C4-2B (cell line): Measurements from ENCODE around the gene LRRC8B.

Source experiments
- H3K27ac ChIP-seq: fragments of 450-650 bp; 2 replicates; pipeline ENCODE4 v1.5.1; 2017
- ZFX ChIP-seq: fragments of 450-650 bp; IDR thresholded peaks from 2 replicates; pipeline ENCODE4 v1.6.1; 2017
- TF ChIP-seq, protein P1 (sequence below): fragments of 450-650 bp; conservative IDR thresholded peaks from 2 replicates; pipeline ENCODE4 v1.5.1; 2017; ENCODE audit warnings: mild to moderate bottlenecking

Gene LRRC8B

DNA sequence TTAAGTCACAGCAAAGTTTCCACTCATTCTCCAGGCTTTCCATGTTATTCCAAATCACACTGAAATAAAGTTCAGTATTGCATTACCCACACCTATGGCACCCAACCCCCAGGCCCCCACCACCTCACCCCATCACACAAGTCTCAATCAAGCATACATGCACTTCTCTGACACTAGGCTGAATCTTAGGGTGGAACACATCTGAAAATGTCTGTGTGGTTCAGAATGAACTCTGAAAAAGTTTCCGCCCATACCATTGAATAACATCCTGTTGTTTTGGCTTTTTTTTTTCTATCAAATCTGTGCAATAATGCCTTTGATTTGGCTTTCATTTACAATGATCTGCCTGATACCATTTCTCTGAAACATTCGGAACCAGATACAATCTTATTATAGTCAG, 82.5 kb downstream of the LRRC8B start:
- TF ChIP-seq, protein P1, sequence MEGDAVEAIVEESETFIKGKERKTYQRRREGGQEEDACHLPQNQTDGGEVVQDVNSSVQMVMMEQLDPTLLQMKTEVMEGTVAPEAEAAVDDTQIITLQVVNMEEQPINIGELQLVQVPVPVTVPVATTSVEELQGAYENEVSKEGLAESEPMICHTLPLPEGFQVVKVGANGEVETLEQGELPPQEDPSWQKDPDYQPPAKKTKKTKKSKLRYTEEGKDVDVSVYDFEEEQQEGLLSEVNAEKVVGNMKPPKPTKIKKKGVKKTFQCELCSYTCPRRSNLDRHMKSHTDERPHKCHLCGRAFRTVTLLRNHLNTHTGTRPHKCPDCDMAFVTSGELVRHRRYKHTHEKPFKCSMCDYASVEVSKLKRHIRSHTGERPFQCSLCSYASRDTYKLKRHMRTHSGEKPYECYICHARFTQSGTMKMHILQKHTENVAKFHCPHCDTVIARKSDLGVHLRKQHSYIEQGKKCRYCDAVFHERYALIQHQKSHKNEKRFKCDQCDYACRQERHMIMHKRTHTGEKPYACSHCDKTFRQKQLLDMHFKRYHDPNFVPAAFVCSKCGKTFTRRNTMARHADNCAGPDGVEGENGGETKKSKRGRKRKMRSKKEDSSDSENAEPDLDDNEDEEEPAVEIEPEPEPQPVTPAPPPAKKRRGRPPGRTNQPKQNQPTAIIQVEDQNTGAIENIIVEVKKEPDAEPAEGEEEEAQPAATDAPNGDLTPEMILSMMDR = no peak
- TF ChIP-seq ZFX = no peak
- no peak overlapping the region for H3K27ac ChIP-seq

DNA sequence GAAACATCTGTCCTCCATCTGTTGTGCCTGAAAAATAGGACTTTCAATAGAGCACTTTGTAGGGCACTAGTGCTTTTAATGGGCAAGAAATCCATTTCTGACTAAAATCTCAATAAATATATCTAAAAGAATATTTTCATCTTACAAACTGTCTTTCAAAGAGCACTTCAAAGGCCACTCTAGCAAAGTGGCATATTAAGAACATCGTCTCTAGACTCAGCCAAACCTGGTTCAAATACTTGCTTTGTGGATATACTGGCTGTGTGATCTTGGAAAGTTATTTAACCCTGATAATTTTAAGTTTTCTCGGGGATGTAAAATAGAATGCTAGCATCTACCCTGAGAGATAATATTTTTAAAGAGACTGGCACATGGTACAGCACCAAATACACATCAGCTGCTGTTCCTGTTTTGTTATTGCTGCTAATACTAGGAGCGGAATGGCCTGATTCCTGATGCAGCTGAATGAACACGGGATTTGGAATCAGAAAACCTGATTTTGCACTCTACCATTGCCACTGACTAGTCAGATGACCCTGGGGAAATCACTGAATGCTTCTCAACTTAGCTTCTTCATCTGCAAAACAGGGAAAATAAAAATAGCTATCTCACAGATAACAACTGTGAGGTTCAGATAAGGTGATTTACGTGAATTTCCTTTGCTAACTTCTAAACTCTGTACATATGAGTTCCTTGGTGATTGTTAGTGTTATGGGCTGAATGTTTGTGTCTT, 83.1 kb downstream of the LRRC8B start:
- TF ChIP-seq ZFX = no peak
- TF ChIP-seq, protein P1 = no peak
- H3K27ac ChIP-seq = no peak overlapping the region

DNA sequence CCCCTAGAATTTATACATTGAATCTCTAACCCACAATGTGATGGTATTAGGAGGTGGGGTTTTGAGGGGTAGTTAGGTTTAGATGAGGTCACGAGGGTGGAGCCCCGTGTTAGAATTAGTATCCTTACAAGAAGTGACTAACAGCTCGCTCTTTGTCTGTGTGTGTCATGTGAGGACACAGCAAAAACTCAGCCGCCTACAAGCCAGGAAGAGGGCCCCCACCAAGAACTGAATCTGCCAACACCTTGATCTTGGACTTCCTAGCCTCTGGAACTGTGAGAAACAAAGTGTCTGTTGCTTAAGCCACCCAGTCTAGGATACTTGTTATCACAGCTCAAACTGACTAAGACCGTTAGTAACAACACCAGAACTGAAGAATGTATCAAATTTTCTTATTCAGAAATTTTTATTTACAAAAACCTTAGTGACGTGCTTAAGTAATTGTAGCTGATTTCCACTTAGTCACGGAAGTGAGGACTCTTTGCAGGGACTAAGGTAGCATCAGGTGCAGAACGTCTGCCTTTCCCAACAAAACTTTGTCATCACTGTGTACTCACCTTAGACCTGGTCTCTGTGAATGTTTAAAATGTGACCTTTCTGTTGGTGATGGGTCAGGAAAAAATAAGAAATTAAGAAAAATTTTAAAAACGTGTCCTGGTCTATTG, 83.8 kb downstream of the LRRC8B start:
- TF ChIP-seq, protein P1 = no peak
- TF ChIP-seq ZFX = no peak
- no peak overlapping the region for H3K27ac ChIP-seq

DNA sequence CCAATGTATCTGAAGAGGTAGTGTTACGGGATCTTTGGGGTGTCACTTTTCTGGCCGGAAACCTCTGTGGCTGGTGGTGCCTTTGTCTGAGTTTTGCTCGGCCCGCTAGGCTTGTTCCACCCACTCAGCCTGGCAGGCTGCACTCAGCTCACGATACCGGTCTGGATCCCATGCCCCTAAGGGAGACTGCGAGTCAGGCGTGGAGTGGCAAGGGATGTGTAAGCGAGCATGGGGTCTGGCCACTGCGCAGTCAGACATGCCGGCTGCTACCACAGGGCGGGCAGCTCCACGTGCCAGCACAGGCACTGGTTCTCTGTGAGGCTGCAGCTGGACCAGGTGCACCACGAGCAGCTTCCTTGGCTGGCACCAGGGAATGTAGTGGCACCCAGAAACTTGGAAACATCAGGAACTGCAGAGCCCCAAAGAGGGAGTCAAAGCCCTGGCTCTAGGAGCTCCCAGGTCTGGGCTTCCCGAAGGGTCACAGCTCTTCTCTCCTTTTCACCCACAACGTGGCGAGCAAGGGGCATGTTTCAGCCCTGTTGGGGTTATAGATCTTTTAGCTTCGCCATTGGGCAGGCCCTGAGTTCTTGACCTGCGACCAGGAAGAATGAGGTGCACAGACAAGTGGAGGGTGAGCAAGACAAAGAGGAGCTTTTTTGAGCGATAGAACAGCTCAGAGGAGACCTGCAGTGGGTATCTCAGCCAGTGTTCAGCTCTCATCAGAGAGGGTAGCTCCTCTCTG, 84.5 kb downstream of the LRRC8B start:
- no peak overlapping the region for H3K27ac ChIP-seq
- TF ChIP-seq, protein P1 = no peak
- no peak for TF ChIP-seq ZFX

DNA sequence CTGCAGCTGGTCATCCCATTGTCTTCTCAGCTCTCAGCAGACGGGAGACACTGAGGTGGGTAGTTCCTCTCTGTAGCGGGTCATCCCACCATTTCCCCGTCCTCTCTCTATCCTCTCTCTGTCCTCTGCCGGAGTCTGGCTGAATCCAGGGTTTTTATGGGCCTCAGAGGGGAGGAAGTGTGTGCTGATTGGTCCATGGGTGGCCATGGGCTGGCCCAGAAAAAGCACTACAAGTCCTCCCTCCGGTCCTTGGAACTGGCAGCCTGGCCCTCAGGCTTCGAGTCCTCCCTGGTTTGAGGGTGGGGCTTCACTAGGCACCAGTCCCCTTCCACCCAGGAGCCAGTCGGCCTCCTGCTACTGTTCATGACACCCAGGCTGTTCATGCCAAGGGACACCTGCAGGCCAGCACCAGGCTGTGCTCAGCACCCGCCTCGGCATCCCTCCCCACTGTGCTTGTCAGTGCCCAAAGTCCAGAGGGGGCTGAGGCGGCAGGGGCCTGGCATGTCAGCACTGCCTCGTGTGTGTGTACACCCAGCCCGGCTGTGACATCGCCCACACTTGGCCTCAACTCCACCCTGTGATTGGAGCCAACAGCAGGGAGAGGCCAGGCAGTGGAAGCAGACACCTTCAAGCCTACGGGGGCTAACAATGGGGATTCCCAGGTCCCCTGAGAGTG, 85.3 kb downstream of the LRRC8B start:
- H3K27ac ChIP-seq = no peak overlapping the region
- TF ChIP-seq ZFX = no peak

DNA sequence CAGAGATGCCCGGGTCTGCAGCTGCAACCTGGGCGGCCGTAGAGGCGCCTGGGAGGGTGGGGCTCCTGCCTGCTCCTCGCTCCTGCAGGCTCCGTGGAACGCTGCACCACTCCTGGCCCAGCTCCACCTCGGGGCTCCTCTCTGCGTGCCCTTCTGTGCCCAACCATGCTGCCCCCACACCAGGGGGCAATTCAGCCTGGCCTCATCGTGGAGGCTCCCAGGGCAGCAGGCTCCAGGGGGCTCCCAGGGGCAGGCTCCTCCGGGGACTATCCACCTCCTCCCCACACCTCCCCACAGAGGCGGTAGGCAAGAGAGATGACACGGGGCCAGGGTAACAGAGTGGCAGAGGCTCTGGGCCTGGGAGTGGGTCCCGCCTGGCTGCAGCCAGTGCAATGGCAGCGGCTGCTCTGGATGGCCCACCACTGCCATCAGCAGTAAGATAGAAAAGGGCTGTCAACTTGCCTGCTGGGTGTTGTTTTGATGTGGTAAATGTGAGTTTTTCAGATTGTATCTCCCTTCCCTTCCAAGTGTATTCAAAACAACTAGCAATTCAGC, 85.9 kb downstream of the LRRC8B start:
- TF ChIP-seq, protein P1 = no peak
- no peak for TF ChIP-seq ZFX

DNA sequence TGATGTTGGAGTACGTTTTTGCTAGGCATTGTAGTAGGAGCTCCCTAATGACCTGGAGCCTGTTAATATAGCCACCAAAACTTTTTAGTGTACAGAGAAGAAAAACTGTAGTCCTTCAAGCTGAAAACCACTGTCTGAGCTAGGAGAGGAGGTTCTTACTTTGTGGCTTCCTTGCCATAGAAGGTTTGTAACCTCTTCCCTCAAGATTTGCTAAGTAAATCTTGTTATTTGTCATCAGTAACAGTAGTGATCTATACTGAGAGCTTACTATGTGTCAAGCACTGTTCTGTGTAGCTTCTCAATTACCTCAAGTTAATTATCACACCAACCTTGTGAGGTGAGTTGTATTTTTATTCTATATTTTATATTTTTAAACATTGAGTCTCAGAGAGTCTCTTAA, 87.1 kb downstream of the LRRC8B start:
- TF ChIP-seq ZFX = no peak
- TF ChIP-seq, protein P1 = no peak
- no peak overlapping the region for H3K27ac ChIP-seq

More for the DNA sequence above, 85.9 kb downstream of the LRRC8B start:
- no peak overlapping the region for H3K27ac ChIP-seq
